Smooth muscle cell of the pulmonary artery (primary cell): ENCODE data around the gene ISCA1. TPM values are rescaled to one million over a fixed set of nuclear protein-coding genes. Genes with fewer than 3 reads are reported as not detected.

Source experiments
- total RNA-seq: library from RNA; depleted of rRNA; stranded (reverse); fragments of >200 nt; gene quantifications from 2 replicates; pipeline ENCODE4 v1.2.3, GENCODE V29; 2014

The ISCA1 gene
- 20.2 and 26.7 TPM in 2 replicates for total RNA-seq

DNA sequence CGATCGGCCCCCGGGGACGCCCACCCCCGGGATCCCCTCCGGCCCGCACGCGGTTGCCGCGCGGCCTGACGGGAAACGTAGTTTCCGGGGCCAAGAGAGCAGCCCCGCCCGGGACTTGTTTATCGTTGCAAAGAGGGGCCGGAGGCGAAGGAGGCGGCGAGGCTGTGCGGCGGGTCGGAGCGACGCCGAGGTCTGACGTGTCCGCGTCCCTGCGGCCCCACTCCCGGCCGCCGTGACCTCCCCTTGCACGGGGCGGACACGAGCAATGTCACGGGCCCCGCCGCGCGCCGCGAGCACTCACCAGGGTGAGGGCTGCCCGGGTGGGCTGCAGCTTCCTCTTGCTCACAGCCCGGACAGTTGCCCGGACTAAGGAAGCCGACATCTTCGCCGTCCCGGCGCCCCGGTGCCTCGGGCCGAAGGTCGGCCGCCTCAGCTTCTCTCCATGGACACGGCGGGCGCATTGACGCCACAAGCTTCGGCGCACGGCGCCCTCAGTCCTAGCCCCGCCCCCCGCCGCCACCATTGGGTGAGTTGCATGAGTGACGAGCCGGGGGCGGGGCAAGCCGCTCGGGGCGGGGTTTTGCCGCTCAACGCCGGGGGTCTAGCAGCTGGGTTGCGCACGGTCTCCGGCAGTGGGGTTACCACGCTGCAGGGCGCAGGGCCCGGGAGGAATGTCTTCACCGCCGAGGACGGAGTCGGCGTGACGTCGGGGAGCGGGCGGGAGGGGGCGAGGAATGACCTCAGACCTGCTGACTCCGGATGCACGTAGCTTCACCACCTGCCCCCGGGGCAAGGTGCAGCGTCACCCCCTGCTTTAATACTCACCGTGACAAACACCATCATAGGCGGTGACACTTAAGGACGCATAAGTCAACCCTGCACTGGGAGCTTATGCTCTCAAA, at the start of gene ISCA1:
ISCA1 (minus strand) TSS at position 462 of the 902 bp plus-strand sequence; CDS start at position 382, 80 bp downstream.

DNA sequence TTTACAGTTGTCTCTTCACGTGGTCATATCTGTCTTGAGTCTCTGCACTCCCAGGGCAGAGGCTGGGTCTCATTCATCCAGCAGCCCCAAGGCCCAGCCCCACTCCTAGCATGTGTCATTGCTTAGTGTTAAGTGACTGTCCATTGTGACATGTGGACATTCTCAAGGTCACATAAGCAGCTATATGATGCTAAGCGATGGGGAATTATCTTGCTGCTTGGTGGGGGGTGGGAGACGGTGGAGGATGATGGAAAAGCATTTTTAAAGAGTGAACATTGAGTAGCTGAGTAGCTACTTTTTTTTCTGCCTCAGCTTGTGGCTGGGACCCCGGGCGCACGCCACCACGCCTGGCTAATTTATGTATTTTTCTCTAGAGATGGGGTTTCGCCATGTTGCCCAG, 22.8 kb downstream of the ISCA1 start, which contains the start of gene C9orf153:
C9orf153 (minus strand) TSS at position 101 of the 400 bp plus-strand sequence. CDS start 30,054 bp downstream, outside the sequence.

Other genes with a start within 250 kb of the ISCA1 start
- 43.6 and 66.2 TPM in 2 replicates for gene GOLM1, start 183.0 kb downstream of the ISCA1 start, total RNA-seq
- 0.98 and 0.99 TPM in 2 replicates for gene C9orf153, start 22.9 kb downstream of the ISCA1 start, total RNA-seq
- gene TUT7, start 71.9 kb upstream of the ISCA1 start, total RNA-seq, result 29.3 and 37.4 TPM in 2 replicates